Naive thymus-derived CD4-positive, alpha-beta T cell (primary cell): Measurements from ENCODE around the gene CACNA2D2. TPM values are rescaled to one million over a fixed set of nuclear protein-coding genes. Genes with fewer than 3 reads are reported as not detected.
A peak's percentile ranks its signal among the peaks of the same experiment; 100 is the strongest.

Source experiments
- ATAC-seq: fragments of 150-1000 bp; cut with Tn5 transposase; 2 replicates; pipeline ENCODE4 v1.10.0; 2021; ENCODE audit warnings: mild to moderate bottlenecking, moderate library complexity
- CTCF ChIA-PET: fragments of 350-600 bp; sonication (Branson Sonifier 250); formaldehyde crosslinking; loops from one replicate; lab custom pipeline; 2021; ENCODE audit warnings: antibody characterized with exemption; lab: Charles Lee
- POLR2A ChIA-PET: fragments of 350-600 bp; sonication (Branson Sonifier 250); formaldehyde crosslinking; loops from one replicate; lab custom pipeline; 2021; ENCODE audit warnings: antibody characterized with exemption, inconsistent platforms; lab: Charles Lee
- DNase-seq, 9 donors: peaks; one replicate each; pipeline versions ENCODE4 v3.0.0 to v3.0.0-alpha.2; 2020 to 2022; ENCODE audit warnings: mixed read lengths in 1 of 9
- H3K27ac ChIP-seq: one replicate; pipeline ENCODE4 v1.7.0; 2013; ENCODE audit warnings: mild to moderate bottlenecking, low read depth, low read length, moderate library complexity
- H3K27me3 ChIP-seq, 2 donors: one replicate each; pipeline ENCODE4 v1.7.0; 2013; ENCODE audit warnings: low read length in 2 of 2, mild to moderate bottlenecking in 2 of 2, moderate library complexity in 2 of 2; ENCODE audit not compliant: control insufficient read depth in 2 of 2, insufficient read depth in 2 of 2
- H3K36me3 ChIP-seq, 3 experiments: 1 replicate in 2 of 3; 2 replicates in 1 of 3; pipeline ENCODE4 v1.7.0; 2013; ENCODE audit warnings: low read length in 3 of 3, mild to moderate bottlenecking in 3 of 3, moderate library complexity in 1 of 3; ENCODE audit not compliant: insufficient read depth in 3 of 3, control insufficient read depth in 2 of 3
- H3K4me1 ChIP-seq, 2 donors: one replicate each; pipeline ENCODE4 v1.7.0; 2013; ENCODE audit warnings: low read length in 2 of 2, mild to moderate bottlenecking in 2 of 2, moderate library complexity in 1 of 2; ENCODE audit not compliant: control insufficient read depth in 2 of 2, insufficient read depth in 2 of 2
- H3K4me3 ChIP-seq: 2 replicates; pipeline ENCODE4 v1.7.0; 2013; ENCODE audit warnings: mild to moderate bottlenecking, low read length
- H3K9me3 ChIP-seq, 3 experiments: 1 replicate in 2 of 3; 2 replicates in 1 of 3; pipeline ENCODE4 v1.7.0; 2013; ENCODE audit warnings: low read length in 3 of 3; ENCODE audit not compliant: control insufficient read depth in 2 of 3
- H3K27ac Mint-ChIP-seq, 9 donors: one replicate each; pipeline ENCODE4 v1.8.0; 2020 to 2022; ENCODE audit warnings: mixed read lengths in 9 of 9, mild to moderate bottlenecking in 8 of 9, moderate library complexity in 5 of 9, inconsistent platforms in 2 of 9
- H3K27me3 Mint-ChIP-seq, 5 donors: one replicate each; pipeline ENCODE4 v1.8.0; 2021 to 2022; ENCODE audit warnings: mixed read lengths in 5 of 5, mild to moderate bottlenecking in 1 of 5
- H3K36me3 Mint-ChIP-seq, 5 donors: one replicate each; pipeline ENCODE4 v1.8.0; 2020 to 2022; ENCODE audit warnings: mixed read lengths in 5 of 5, mild to moderate bottlenecking in 3 of 5, inconsistent platforms in 1 of 5
- H3K4me1 Mint-ChIP-seq, 7 donors: one replicate each; pipeline ENCODE4 v1.8.0; 2020 to 2022; ENCODE audit warnings: mixed read lengths in 7 of 7, mild to moderate bottlenecking in 3 of 7, inconsistent platforms in 1 of 7
- H3K4me3 Mint-ChIP-seq, 10 donors: one replicate each; pipeline ENCODE4 v1.8.0; 2020 to 2022; ENCODE audit warnings: mild to moderate bottlenecking in 10 of 10, mixed read lengths in 10 of 10, moderate library complexity in 6 of 10, inconsistent platforms in 2 of 10
- H3K9me3 Mint-ChIP-seq, 11 donors: one replicate each; pipeline ENCODE4 v1.8.0; 2020 to 2022; ENCODE audit warnings: mixed read lengths in 11 of 11, mild to moderate bottlenecking in 4 of 11, inconsistent platforms in 1 of 11, moderate library complexity in 1 of 11
- intact Hi-C, 2 donors: fragments of 100-400 bp; cut with micrococcal nuclease; formaldehyde crosslinking; loops; one replicate each; pipeline ENCODE4 v1.15.1; 2023
- polyA plus RNA-seq, 2 donors: library from polyadenylated mRNA; unstranded; fragments of 300-500 nt; fragmentation: Illumina TruSeq; gene quantifications; one replicate each; pipeline ENCODE4 v1.2.3, GENCODE V29; 2021
- total RNA-seq, 6 experiments: library from RNA in 5 of 6; stranded (reverse) in 5 of 6; gene quantifications; 1 replicate in 5 of 6; 2 replicates in 1 of 6; pipeline ENCODE4 v1.2.3 and lab custom pipeline; 2021 to 2026

The CACNA2D2 gene
- total and polyA plus RNA-seq, 7 experiments from 2014 or later, result 0.32 to 6.2 (median 2.0) TPM

DNA sequence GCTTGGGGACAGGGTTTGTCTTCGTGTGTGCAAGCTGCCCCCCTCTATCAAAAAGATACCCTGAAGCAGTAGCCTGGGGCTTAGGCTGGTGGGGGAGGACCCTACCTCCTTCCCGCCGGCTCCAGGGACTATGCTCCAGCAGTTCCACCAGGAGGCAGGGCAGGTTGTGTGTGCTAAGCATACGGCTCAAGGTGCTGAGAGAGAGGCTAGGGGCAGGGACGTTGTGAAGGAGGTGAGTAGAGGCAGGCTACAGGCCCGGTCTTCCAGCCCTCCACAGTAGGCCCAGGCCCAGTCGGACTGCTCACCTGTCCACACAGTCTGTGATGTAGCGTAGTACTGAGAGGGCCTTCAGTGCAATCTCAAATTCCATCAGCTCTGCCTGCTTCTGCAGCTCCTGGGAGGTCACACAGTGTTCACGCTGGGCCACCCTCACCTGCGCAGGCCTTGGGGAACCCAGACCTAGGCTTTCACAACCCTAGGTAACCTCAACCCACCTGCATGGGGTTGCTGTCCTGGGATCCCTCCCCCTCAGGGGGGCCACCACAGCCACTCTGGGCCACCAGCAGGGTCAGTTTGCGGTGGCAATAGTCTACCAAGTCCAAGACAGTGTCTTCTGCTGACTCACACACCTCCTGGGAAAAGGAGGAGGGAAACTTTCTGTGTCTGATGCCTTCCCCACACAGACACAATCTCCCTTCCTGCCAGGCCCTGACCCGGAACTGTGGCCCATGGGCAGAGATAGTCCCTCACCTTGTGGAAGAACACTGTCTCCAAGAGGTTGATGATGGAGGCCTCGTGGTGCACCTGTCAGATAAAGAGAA lies 160.4 kb downstream of the CACNA2D2 start:
- no peak for ATAC-seq
- Mint-ChIP-seq H3K27ac (peak overlapping the region in 5 of 9 donors; percentile 5 to 69 (median 38)), H3K4me1 (peaks cover 18 to 66% (median 52%) of the 10 kb centered on the region in 7 donors), H3K9me3 (peaks cover 0 to 3% (median 0%) of the 10 kb centered on the region in 11 donors), H3K36me3 (peaks cover 0 to 22% (median 0%) of the 10 kb centered on the region in 5 donors), H3K27me3 (no peaks in the 10 kb centered on the region), H3K4me3 (peak overlapping the region in 1 of 10 donors; percentile 47)
- H3K27me3 ChIP-seq, result no peaks in the 10 kb centered on the region
- ChIA-PET POLR2A (interaction anchor here (0.9 to 34.0 kb wide), 3 partner anchors 8 to 44 kb away, joined by 3 to 656 read pairs (median 656); partner anchors contain the start of genes CYB561D2, HYAL2, HYAL3 and NAA80), CTCF (interaction anchor here (0.6 kb wide), 1 partner anchor 85 kb away, joined by 3 read pairs; no protein-coding TSS in a partner anchor)
- no peak overlapping the region for H3K4me3 ChIP-seq
- peaks cover 21 to 42% of the 10 kb centered on the region in 2 donors for H3K4me1 ChIP-seq
- no peak overlapping the region for H3K27ac ChIP-seq
- peaks cover 0 to 7% (median 0%) of the 10 kb centered on the region in 3 experiments for H3K36me3 ChIP-seq
- intact Hi-C loops, result loop anchor here in 1 of 2 donors (5.0 kb wide), 1 partner anchor 1329 kb away; the partner anchor contains the start of gene TEX264
- no peak for DNase-seq
- no peaks in the 10 kb centered on the region for H3K9me3 ChIP-seq

DNA sequence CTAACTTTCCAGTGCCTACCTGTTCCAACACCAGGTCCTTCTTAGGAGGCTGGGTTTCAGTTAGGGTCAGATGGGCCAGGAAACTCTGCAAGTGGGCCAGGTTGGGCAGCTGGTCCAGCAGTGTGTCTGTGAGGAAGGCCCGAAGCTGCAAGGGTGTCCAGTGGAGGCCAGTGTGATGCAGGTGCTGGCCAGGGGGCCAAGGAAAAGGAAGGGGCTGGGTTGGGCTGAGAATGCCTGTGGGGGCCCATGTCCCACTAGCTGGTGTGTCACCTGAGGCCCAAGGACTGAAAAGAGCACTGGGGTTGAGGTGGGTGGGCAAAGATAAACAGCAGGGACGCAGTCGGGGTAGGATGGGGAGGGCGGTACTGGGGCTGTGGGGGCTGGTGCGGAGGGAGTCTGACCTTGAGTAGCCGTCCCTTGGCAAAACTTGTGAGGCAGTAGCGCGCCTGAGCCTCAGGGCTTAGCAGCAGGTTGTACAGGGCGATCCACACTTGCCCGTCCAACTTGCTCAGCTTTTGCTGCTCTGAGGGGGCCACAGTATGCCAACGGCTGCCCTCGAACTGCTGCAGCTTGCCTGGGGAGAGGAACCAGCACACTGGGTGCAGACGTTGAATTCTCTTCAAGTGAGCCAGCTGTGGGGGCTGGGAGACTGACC lies 161.3 kb downstream of the CACNA2D2 start:
- ATAC-seq (no peak), DNase-seq (no peak)
- H3K9me3 Mint-ChIP-seq, result peaks cover 0 to 3% (median 0%) of the 10 kb centered on the region in 11 donors
- CTCF ChIA-PET, result interaction anchor here (1.3 kb wide), 1 partner anchor 11 kb away, joined by 3 read pairs; no protein-coding TSS in a partner anchor
- Histone ChIP-seq H3K4me1 (peaks cover 14 to 42% of the 10 kb centered on the region in 2 donors), H3K27ac (peak overlapping the region; percentile 69), H3K4me3 (no peak overlapping the region), H3K27me3 (no peaks in the 10 kb centered on the region), H3K9me3 (no peaks in the 10 kb centered on the region), H3K36me3 (peaks cover 0 to 4% (median 0%) of the 10 kb centered on the region in 3 experiments)
- peaks cover 0 to 3% (median 0%) of the 10 kb centered on the region in 5 donors for H3K27me3 Mint-ChIP-seq
- H3K36me3 Mint-ChIP-seq, result peaks cover 0 to 20% (median 0%) of the 10 kb centered on the region in 5 donors
- POLR2A ChIA-PET, result interaction anchor here (0.9 to 34.0 kb wide), 3 partner anchors 7 to 43 kb away, joined by 3 to 656 read pairs (median 656); partner anchors contain the start of genes CYB561D2, HYAL2, HYAL3 and NAA80
- peak overlapping the region in 6 of 9 donors; percentile 78 to 96 (median 92) for H3K27ac Mint-ChIP-seq
- H3K4me3 Mint-ChIP-seq, result peak overlapping the region in 6 of 10 donors; percentile 12 to 80 (median 46)
- intact Hi-C loops, result loop anchor here in 1 of 2 donors (2.0 to 5.0 kb wide), 2 partner anchors 231 to 1330 kb away; partner anchors contain the start of gene TEX264
- H3K4me1 Mint-ChIP-seq, result peaks cover 18 to 62% (median 46%) of the 10 kb centered on the region in 7 donors

DNA sequence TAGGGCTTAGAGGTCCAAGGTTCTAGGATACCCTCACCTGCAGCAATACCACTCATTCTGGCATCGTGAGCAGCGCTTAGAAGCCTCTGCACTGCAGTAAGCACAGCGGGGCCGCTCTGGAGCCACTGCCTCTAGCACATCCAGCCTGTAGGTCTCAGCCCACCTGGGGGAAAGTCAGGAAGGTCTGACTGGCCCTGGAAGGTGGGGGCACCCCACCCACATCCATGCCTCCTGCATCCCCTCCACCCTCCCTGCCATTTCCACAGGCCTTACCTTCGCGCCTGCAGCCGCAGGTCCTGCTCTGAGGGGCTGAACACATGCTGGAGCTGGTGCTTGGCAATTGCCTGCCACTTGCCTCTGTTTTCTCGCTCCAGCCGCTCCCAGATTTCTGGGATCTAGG lies 161.9 kb downstream of the CACNA2D2 start:
- CTCF ChIA-PET, result interaction anchor here (1.3 to 1.6 kb wide), 3 partner anchors 8 to 270 kb away, joined by 3 to 10 read pairs (median 4); partner anchors contain the start of genes CISH, CYB561D2 and NPRL2
- Histone ChIP-seq H3K9me3 (no peaks in the 10 kb centered on the region), H3K27me3 (no peaks in the 10 kb centered on the region), H3K36me3 (peaks cover 0 to 7% (median 0%) of the 10 kb centered on the region in 3 experiments), H3K27ac (peak overlapping the region; percentile 69), H3K4me3 (no peak overlapping the region), H3K4me1 (peaks cover 14 to 45% of the 10 kb centered on the region in 2 donors)
- Mint-ChIP-seq H3K4me3 (peak overlapping the region; percentile 61 to 96 (median 86)), H3K36me3 (peaks cover 0 to 22% (median 0%) of the 10 kb centered on the region in 5 donors), H3K4me1 (peaks cover 20 to 63% (median 47%) of the 10 kb centered on the region in 7 donors), H3K27ac (peak overlapping the region in 7 of 9 donors; percentile 78 to 96 (median 92)), H3K9me3 (peaks cover 0 to 3% (median 0%) of the 10 kb centered on the region in 11 donors), H3K27me3 (peaks cover 0 to 3% (median 0%) of the 10 kb centered on the region in 5 donors)
- POLR2A ChIA-PET, result interaction anchor here (1.4 to 34.0 kb wide), 3 partner anchors 15 to 42 kb away, joined by 5 to 656 read pairs (median 11); partner anchors contain the start of genes CYB561D2, HYAL2, HYAL3 and NAA80
- ATAC-seq (no peak), DNase-seq (no peak)
- intact Hi-C loops, result loop anchor here in 1 of 2 donors (2.0 to 5.0 kb wide), 2 partner anchors 231 to 1331 kb away; partner anchors contain the start of gene TEX264

DNA sequence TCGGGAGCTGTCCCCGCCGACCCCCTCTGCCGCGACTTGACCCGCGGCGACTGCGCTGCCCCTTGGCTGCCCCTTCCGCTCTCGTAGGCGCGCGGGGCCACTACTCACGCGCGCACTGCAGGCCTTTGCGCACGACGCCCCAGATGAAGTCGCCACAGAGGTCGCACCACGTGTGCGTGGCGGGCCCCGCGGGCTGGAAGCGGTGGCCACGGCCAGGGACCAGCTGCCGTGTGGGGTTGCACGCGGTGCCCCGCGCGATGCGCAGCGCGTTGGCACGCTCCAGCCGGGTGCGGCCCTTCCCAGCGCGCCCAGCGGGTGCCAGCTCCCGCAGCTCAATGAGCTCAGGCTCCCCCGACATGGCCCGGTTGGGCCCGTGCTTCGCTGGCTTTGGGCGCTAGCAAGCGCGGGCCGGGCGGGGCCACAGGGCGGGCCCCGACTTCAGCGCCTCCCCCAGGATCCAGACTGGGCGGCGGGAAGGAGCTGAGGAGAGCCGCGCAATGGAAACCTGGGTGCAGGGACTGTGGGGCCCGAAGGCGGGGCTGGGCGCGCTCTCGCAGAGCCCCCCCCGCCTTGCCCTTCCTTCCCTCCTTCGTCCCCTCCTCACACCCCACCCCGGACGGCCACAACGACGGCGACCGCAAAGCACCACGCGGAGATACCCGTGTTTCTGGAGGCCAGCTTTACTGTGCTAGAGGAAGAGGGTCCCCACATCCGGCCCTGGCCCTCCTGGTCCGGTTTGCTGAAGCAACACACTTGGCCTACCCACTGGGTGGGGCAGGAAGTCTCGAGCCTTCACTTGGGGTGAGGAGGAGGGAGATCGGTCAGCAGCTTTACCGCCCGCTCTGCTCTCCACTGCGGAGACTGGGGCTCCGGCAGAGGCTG lies 162.7 kb downstream of the CACNA2D2 start, which contains the start of gene RASSF1:
TSS of gene RASSF1 (minus strand) at position 389 of the 882 bp plus-strand sequence. CDS start at position 358, 31 bp downstream.
- peak within 1 kb of the TSS; percentile 82 to 97 (median 95) for H3K4me3 Mint-ChIP-seq
- ATAC-seq, result peak; percentile 17
- intact Hi-C loops, result loop anchor here in 1 of 2 donors (2.0 to 5.0 kb wide), 2 partner anchors 232 to 1332 kb away; partner anchors contain the start of gene TEX264
- CTCF ChIA-PET, result interaction anchor here (1.3 to 1.6 kb wide), 3 partner anchors 9 to 271 kb away, joined by 3 to 10 read pairs (median 4); partner anchors contain the start of genes CISH, CYB561D2 and NPRL2
- H3K27ac Mint-ChIP-seq, result peak within 1 kb of the TSS; percentile 89 to 97 (median 96)
- peaks cover 24 to 64% (median 47%) of the 10 kb centered on the region in 7 donors for H3K4me1 Mint-ChIP-seq
- H3K27me3 ChIP-seq, result no peaks in the 10 kb centered on the region
- H3K9me3 ChIP-seq, result no peaks in the 10 kb centered on the region
- H3K36me3 ChIP-seq, result peaks cover 0 to 7% (median 0%) of the 10 kb centered on the region in 3 experiments
- peak; percentile 29 to 80 (median 46) for DNase-seq
- peak within 1 kb of the TSS; percentile 83 for H3K4me3 ChIP-seq
- peaks cover 0 to 3% (median 0%) of the 10 kb centered on the region in 5 donors for H3K27me3 Mint-ChIP-seq
- H3K4me1 ChIP-seq, result peaks cover 22 to 49% of the 10 kb centered on the region in 2 donors
- POLR2A ChIA-PET, result interaction anchor here (0.7 to 34.0 kb wide), 9 partner anchors 16 to 262 kb away, joined by 3 to 656 read pairs (median 3); partner anchors contain the start of genes C3orf18, CYB561D2, GNAI2 and HEMK1
- H3K36me3 Mint-ChIP-seq, result peaks cover 0 to 27% (median 0%) of the 10 kb centered on the region in 5 donors
- H3K9me3 Mint-ChIP-seq, result peaks cover 0 to 3% (median 0%) of the 10 kb centered on the region in 11 donors
- H3K27ac ChIP-seq, result peak within 1 kb of the TSS; percentile 69

DNA sequence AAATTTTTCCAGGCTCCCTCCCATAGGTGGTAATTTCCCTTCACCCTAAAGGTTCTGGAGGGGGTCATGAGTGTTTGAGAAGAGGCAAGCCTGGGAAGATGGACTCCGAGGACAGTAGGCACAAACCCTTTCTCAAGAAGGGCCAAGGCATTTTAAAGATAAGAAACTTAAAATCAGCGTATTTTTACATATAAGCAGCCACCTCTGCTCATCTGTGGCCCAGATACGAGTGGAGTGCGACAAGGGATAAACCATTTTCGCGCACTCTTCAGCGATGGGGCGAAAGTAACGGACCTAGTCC lies 163.3 kb downstream of the CACNA2D2 start:
- Histone ChIP-seq H3K9me3 (no peaks in the 10 kb centered on the region), H3K27ac (peak overlapping the region; percentile 69), H3K27me3 (no peaks in the 10 kb centered on the region), H3K4me3 (peak overlapping the region; percentile 83), H3K36me3 (peaks cover 0 to 7% (median 0%) of the 10 kb centered on the region in 3 experiments), H3K4me1 (peaks cover 23 to 44% of the 10 kb centered on the region in 2 donors)
- peaks cover 24 to 66% (median 51%) of the 10 kb centered on the region in 7 donors for H3K4me1 Mint-ChIP-seq
- ChIA-PET CTCF (interaction anchor here (1.5 to 1.6 kb wide), 2 partner anchors 10 to 272 kb away, joined by 4 to 10 read pairs; partner anchors contain the start of genes CISH, CYB561D2 and NPRL2), POLR2A (interaction anchor here (0.9 to 34.0 kb wide), 9 partner anchors 12 to 262 kb away, joined by 3 to 656 read pairs (median 5); partner anchors contain the start of genes C3orf18, CYB561D2, GNAI2 and HEMK1)
- ATAC-seq (no peak), DNase-seq (no peak)
- H3K27me3 Mint-ChIP-seq, result peaks cover 0 to 3% (median 0%) of the 10 kb centered on the region in 5 donors
- H3K27ac Mint-ChIP-seq, result peak overlapping the region; percentile 89 to 97 (median 96)
- H3K9me3 Mint-ChIP-seq, result peaks cover 0 to 3% (median 0%) of the 10 kb centered on the region in 11 donors
- intact Hi-C loops, result loop anchor here in 1 of 2 donors (2.0 to 5.0 kb wide), 2 partner anchors 233 to 1332 kb away; partner anchors contain the start of gene TEX264
- H3K36me3 Mint-ChIP-seq, result peaks cover 0 to 30% (median 0%) of the 10 kb centered on the region in 5 donors
- H3K4me3 Mint-ChIP-seq, result peak overlapping the region; percentile 82 to 97 (median 95)
